ENCODE results near the gene SRR. TPM values are rescaled to one million over a fixed set of nuclear protein-coding genes. Genes with fewer than 3 reads are reported as not detected.

Gene SRR
- total and polyA plus RNA-seq, 2 donors (not counting 3 experiments of a cell fraction or from before 2014, with no cell fraction given) = 13.7 to 20.1 TPM

DNA sequence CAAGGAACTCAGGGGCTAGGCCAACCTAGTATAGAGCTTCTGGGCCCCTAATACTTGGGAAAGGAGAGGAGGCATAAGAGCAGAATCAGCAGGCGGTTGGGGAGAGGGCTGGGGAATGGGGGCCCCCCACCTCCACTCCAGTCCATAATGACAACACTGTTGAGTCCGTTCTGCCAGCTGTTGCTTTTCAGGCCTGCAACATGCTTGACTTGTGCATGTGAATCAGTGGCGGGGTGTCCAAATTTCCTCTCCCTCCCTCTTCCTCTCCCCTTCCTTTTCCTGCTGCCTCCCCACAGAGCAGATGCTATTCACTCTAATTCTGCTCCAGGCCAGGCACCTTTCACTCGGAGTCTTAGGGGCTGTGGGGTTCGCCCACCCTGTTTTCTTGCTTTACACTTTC, 65.3 kb downstream of the SRR start:
- CTCF ChIA-PET = interaction anchor here (1.5 to 6.4 kb wide), 4 partner anchors 10 to 47 kb away, joined by 6 to 47 read pairs (median 20); no protein-coding TSS in a partner anchor

More for the DNA sequence above, 65.3 kb downstream of the SRR start:
- H3K4me3 ChIP-seq (replicated peaks in 1 of 3; ENCODE audit: insufficient read depth in 1 of 3, low read depth in 1 of 3, low read length in 3 of 3) = no peak overlapping the region
- H3K79me2 ChIP-seq (ENCODE audit: control insufficient read depth, insufficient read depth, low read length) = no peaks in the 10 kb centered on the region
- H4K20me1 ChIP-seq (replicated peaks; ENCODE audit: control insufficient read depth, extremely low read depth, insufficient read depth, low read length) = no peaks in the 10 kb centered on the region
- no TSS peak for BruUV-seq (replicated peaks)
- no peak overlapping the region for H3K4me2 ChIP-seq (ENCODE audit: insufficient read depth, low read length)
- dilution Hi-C loops (cut with MboI; ENCODE audit: extremely low pct_ligation_motif_present, low sequenced_read_pairs) (no loop called here), intact Hi-C loops (cut with micrococcal nuclease) (loop anchor here (1.0 kb wide), 1 partner anchor 47 kb away; no protein-coding TSS in a partner anchor)
- no peak overlapping the region for H2AFZ ChIP-seq (ENCODE audit: low read depth, low read length)
- H3K27me3 ChIP-seq (ENCODE audit: control insufficient read depth in 2 of 2, insufficient read depth in 2 of 2, low read length in 2 of 2) = no peaks in the 10 kb centered on the region
- no peak overlapping the region for H3K27ac ChIP-seq (ENCODE audit: insufficient read depth, low read depth, low read length)
- no peak for TF ChIP-seq EZH2 (IDR thresholded peaks at IDR 0.05; ENCODE audit: borderline replicate concordance, low read depth, low read length, severe bottlenecking)
- TF ChIP-seq, protein P1, sequence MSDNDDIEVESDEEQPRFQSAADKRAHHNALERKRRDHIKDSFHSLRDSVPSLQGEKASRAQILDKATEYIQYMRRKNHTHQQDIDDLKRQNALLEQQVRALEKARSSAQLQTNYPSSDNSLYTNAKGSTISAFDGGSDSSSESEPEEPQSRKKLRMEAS (IDR thresholded peaks at IDR 0.05; ENCODE audit: insufficient read depth, insufficient read length) = no peak
- TF ChIP-seq, protein P2, sequence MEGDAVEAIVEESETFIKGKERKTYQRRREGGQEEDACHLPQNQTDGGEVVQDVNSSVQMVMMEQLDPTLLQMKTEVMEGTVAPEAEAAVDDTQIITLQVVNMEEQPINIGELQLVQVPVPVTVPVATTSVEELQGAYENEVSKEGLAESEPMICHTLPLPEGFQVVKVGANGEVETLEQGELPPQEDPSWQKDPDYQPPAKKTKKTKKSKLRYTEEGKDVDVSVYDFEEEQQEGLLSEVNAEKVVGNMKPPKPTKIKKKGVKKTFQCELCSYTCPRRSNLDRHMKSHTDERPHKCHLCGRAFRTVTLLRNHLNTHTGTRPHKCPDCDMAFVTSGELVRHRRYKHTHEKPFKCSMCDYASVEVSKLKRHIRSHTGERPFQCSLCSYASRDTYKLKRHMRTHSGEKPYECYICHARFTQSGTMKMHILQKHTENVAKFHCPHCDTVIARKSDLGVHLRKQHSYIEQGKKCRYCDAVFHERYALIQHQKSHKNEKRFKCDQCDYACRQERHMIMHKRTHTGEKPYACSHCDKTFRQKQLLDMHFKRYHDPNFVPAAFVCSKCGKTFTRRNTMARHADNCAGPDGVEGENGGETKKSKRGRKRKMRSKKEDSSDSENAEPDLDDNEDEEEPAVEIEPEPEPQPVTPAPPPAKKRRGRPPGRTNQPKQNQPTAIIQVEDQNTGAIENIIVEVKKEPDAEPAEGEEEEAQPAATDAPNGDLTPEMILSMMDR (IDR thresholded peaks at IDR 0.05; ENCODE audit: extremely low read depth in 1 of 2, insufficient read depth in 1 of 2, low read depth in 1 of 2, low read length in 2 of 2) = no peak
- TF ChIP-seq GATA2 (IDR thresholded peaks at IDR 0.05; ENCODE audit: insufficient read depth, insufficient read length, low read depth, low read length) = no peak
- TF ChIP-seq FOS (IDR thresholded peaks at IDR 0.05; ENCODE audit: borderline replicate concordance, insufficient read depth, low read length) = no peak
- TF ChIP-seq JUN (IDR thresholded peaks at IDR 0.05; ENCODE audit: borderline replicate concordance, insufficient read depth, insufficient read length, low read depth) = no peak
- no peak for TF ChIP-seq POLR2AphosphoS5 (IDR thresholded peaks at IDR 0.05; ENCODE audit: insufficient read depth, low read depth, low read length)
- no peak for TF ChIP-seq POLR2A (IDR thresholded peaks at IDR 0.05; ENCODE audit: low read depth, low read length)
- no peak for TF ChIP-seq MYC (IDR thresholded peaks at IDR 0.05; ENCODE audit: low read depth, low read length)
- peaks cover 6% of the 10 kb centered on the region for H3K4me1 ChIP-seq (ENCODE audit: control insufficient read depth, extremely low read depth, insufficient read depth, low read length)
- peak; percentile 70 for FAIRE-seq
- no peaks in the 10 kb centered on the region for H3K9me1 ChIP-seq (replicated peaks; ENCODE audit: control insufficient read depth, extremely low read depth, insufficient read depth, low read length)
- no peak overlapping the region for H3K9ac ChIP-seq (replicated peaks; ENCODE audit: extremely low read depth, insufficient read depth, low read length)
- DNase-seq (ENCODE audit: low read depth, low spot score) = no peak
- no peaks in the 10 kb centered on the region for H3K9me3 ChIP-seq (replicated peaks; ENCODE audit: control insufficient read depth, insufficient read depth, low read length)
- POLR2A ChIA-PET = no interaction called here
- peaks cover 0 to 27% of the 10 kb centered on the region in 2 experiments for H3K36me3 ChIP-seq (ENCODE audit: control insufficient read depth in 2 of 2, extremely low read depth in 1 of 2, insufficient read depth in 2 of 2, low read length in 2 of 2)

All from endothelial cell of umbilical vein (primary cell).